ENCODE measurements around the gene ST3GAL5.

GRCh38 chr2:85807756-85808155, 81.0 kb downstream of the ST3GAL5 start:
- TF ChIP-seq CTCF (IDR thresholded peaks at IDR 0.05) (no peak), POLR2A (IDR thresholded peaks at IDR 0.05) (no peak)
